ENCODE data around the gene LAMB3.

DNA sequence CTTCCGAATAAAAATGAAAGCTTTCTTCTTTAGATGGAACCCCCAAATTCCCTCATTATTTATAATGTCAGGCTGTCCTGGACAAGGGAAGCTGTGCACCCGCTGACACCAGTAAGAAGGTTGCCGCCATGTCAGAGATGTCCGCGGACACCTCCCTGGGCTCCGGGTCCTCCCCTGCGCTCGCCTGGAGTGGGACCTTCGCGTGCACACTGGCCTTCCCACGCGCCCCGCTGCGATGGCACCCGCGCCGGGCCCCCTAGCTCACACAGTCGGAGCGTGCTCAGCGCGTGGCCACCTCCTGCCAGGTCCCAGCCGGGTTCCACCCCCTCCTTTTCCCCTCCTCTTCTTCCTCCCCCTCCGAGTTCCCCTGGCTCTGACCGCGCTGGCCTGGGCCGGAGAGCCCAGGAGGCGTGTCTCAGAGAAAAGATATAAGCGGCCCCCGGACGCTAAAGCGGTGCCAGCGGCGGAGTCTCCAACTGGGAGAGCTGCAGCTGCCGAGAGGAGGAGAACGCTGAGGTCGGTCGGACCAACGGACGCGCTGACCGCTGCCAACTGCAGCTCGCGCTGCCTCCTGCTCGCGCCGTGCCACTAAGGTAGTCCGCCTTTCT is 22.8 kb upstream of the LAMB3 start, which contains the start of gene G0S2:
- TF ChIP-seq, protein P1, sequence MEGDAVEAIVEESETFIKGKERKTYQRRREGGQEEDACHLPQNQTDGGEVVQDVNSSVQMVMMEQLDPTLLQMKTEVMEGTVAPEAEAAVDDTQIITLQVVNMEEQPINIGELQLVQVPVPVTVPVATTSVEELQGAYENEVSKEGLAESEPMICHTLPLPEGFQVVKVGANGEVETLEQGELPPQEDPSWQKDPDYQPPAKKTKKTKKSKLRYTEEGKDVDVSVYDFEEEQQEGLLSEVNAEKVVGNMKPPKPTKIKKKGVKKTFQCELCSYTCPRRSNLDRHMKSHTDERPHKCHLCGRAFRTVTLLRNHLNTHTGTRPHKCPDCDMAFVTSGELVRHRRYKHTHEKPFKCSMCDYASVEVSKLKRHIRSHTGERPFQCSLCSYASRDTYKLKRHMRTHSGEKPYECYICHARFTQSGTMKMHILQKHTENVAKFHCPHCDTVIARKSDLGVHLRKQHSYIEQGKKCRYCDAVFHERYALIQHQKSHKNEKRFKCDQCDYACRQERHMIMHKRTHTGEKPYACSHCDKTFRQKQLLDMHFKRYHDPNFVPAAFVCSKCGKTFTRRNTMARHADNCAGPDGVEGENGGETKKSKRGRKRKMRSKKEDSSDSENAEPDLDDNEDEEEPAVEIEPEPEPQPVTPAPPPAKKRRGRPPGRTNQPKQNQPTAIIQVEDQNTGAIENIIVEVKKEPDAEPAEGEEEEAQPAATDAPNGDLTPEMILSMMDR (IDR thresholded peaks at IDR 0.05 in 2 of 3, conservative IDR thresholded peaks at IDR 0.05 in 1 of 3; ENCODE audit: borderline replicate concordance in 1 of 3, insufficient read depth in 1 of 3, low read depth in 2 of 3, low read length in 2 of 3), result no peak
- TF ChIP-seq, protein P2, sequence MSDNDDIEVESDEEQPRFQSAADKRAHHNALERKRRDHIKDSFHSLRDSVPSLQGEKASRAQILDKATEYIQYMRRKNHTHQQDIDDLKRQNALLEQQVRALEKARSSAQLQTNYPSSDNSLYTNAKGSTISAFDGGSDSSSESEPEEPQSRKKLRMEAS (IDR thresholded peaks at IDR 0.05), result no peak
- TF ChIP-seq EZH2 (IDR thresholded peaks at IDR 0.05) (no peak), POLR2A (IDR thresholded peaks at IDR 0.05; ENCODE audit: borderline replicate concordance, extremely low read depth, insufficient read depth, insufficient read length) (no peak), SP1 (IDR thresholded peaks at IDR 0.05; ENCODE audit: low read depth) (no peak), ZNF274 (IDR thresholded peaks at IDR 0.05; ENCODE audit: low read depth, low read length) (no peak), POLR2AphosphoS5 (IDR thresholded peaks at IDR 0.05; ENCODE audit: low read depth, low read length) (no peak), RAD21 (IDR thresholded peaks at IDR 0.05; ENCODE audit: low read depth) (no peak), EZH2phosphoT487 (IDR thresholded peaks at IDR 0.05; ENCODE audit: borderline replicate concordance) (no peak), ELF1 (IDR thresholded peaks at IDR 0.05; ENCODE audit: borderline replicate concordance, low read depth) (no peak)
